ENCODE measurements around the gene IL1RAPL2.

DNA sequence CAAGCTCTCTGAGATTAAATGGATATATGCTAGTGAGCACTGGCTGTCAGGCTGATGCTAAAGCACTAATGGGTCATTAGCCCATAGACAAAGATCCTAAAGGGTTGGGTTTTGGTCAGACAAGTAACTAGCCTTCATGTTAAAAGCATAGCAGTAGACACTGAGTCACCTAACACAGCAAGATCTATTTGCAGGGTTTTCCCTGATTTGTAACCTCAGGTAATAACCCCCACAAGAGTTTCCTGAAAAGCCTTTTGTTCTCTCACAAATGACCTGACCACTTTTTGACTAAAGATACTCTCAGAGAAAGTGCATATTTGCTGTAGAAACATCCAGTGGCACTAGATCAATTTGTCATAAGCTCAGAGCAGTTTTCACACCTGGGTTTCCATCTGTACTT lies 905.6 kb downstream of the IL1RAPL2 start:
- TF ChIP-seq RAD21 (IDR thresholded peaks at IDR 0.05; ENCODE audit: low read length), result no peak
- TF ChIP-seq, protein P1, sequence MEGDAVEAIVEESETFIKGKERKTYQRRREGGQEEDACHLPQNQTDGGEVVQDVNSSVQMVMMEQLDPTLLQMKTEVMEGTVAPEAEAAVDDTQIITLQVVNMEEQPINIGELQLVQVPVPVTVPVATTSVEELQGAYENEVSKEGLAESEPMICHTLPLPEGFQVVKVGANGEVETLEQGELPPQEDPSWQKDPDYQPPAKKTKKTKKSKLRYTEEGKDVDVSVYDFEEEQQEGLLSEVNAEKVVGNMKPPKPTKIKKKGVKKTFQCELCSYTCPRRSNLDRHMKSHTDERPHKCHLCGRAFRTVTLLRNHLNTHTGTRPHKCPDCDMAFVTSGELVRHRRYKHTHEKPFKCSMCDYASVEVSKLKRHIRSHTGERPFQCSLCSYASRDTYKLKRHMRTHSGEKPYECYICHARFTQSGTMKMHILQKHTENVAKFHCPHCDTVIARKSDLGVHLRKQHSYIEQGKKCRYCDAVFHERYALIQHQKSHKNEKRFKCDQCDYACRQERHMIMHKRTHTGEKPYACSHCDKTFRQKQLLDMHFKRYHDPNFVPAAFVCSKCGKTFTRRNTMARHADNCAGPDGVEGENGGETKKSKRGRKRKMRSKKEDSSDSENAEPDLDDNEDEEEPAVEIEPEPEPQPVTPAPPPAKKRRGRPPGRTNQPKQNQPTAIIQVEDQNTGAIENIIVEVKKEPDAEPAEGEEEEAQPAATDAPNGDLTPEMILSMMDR (IDR thresholded peaks at IDR 0.05), result no peak
- TF ChIP-seq YY1 (IDR thresholded peaks at IDR 0.05; ENCODE audit: low read depth), result no peak
- no peak for TF ChIP-seq MXI1 (IDR thresholded peaks at IDR 0.05; ENCODE audit: low read depth, low read length)
- TF ChIP-seq, protein P2, sequence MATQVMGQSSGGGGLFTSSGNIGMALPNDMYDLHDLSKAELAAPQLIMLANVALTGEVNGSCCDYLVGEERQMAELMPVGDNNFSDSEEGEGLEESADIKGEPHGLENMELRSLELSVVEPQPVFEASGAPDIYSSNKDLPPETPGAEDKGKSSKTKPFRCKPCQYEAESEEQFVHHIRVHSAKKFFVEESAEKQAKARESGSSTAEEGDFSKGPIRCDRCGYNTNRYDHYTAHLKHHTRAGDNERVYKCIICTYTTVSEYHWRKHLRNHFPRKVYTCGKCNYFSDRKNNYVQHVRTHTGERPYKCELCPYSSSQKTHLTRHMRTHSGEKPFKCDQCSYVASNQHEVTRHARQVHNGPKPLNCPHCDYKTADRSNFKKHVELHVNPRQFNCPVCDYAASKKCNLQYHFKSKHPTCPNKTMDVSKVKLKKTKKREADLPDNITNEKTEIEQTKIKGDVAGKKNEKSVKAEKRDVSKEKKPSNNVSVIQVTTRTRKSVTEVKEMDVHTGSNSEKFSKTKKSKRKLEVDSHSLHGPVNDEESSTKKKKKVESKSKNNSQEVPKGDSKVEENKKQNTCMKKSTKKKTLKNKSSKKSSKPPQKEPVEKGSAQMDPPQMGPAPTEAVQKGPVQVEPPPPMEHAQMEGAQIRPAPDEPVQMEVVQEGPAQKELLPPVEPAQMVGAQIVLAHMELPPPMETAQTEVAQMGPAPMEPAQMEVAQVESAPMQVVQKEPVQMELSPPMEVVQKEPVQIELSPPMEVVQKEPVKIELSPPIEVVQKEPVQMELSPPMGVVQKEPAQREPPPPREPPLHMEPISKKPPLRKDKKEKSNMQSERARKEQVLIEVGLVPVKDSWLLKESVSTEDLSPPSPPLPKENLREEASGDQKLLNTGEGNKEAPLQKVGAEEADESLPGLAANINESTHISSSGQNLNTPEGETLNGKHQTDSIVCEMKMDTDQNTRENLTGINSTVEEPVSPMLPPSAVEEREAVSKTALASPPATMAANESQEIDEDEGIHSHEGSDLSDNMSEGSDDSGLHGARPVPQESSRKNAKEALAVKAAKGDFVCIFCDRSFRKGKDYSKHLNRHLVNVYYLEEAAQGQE (IDR thresholded peaks at IDR 0.05; ENCODE audit: low read depth, low read length), result no peak
- no peak for TF ChIP-seq JUND (IDR thresholded peaks at IDR 0.05)
- TF ChIP-seq GATA2 (CRISPR knock-in tag; IDR thresholded peaks at IDR 0.05), result no peak
- no peak for TF ChIP-seq GABPA (IDR thresholded peaks at IDR 0.05; ENCODE audit: low read depth)
- TF ChIP-seq RCOR1 (IDR thresholded peaks at IDR 0.05; ENCODE audit: low read length), result no peak

Measured in SK-N-SH (cell line).